GM18951 (cell line): Measurements from ENCODE around the gene TMEM158.

ENCODE experiments used
- POLR2A ChIP-seq: IDR thresholded peaks from 4 replicates; pipeline ENCODE4 v1.6.1; 2011; ENCODE audit warnings: mild to moderate bottlenecking; ENCODE audit not compliant: insufficient read length, insufficient read depth; ENCODE audit errors: extremely low read depth
- in situ Hi-C: fragments of 300-500 bp; cut with MboI; formaldehyde crosslinking; loops from one replicate; pipeline ENCODE4 v1.12.0; 2022; ENCODE audit warnings: low sequenced_read_pairs, mixed read lengths, inconsistent platforms; ENCODE audit not compliant: unreplicated experiment

Gene TMEM158

DNA sequence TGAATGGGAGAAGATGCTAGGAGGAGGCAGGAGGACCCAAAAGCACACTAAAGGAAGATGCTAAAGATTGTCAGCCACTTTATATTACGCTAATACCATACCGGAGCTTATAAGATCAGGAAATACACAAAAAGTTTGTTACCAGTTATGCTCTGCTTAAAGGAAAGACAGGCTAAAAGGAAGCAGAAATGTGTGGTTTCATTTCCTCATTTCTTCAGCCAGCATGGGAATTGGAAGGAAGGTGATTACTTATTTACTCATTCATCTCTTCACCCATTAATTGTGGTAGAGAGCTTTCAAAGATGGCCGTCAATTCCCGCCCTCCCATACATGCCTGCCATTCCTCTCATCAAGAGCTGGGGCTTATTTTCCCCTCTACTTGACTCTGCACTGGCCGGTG, 26.7 kb upstream of the TMEM158 start:
- no peak for TF ChIP-seq POLR2A
- in situ Hi-C loops = no loop called here

DNA sequence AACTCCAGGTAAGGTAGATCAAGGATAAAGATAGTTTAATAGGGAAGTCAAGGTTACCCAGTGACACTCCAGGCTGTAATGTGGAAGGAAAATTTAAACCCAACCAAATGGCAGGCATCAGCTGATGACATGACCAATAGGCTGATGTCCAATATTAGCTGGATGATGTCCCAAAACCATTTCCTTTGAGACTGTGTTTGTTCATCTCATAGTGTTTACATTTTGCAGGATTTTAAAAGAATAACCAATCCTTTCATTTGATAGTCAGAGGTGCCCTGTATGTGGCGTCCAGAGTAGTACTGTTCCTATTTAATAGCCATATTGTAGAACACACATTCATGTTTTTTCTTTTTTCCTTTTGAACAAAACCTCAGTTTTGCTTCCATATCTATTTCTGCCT, 23.3 kb upstream of the TMEM158 start:
- in situ Hi-C loops = no loop called here
- no peak for TF ChIP-seq POLR2A

DNA sequence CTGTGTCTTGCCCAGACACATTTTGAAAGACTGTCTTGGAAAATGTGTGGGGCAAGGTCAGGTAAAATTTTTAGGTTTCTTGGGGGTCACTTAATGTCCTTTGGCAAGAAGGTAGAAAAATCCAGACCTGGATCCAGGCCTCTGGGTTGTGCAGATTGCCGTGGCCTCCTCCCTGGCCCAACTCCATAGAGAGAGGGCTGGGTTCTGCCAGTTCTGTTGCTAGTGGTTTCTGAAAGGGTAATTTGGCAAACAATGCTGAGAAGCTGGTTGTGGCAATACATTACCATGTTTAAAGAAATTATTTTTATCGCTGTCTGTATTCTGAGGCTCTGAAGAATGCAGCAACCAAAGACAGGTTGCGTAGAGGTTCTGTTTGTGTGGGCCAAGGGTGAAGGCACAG, 20.2 kb upstream of the TMEM158 start:
- in situ Hi-C loops = no loop called here
- TF ChIP-seq POLR2A = no peak

DNA sequence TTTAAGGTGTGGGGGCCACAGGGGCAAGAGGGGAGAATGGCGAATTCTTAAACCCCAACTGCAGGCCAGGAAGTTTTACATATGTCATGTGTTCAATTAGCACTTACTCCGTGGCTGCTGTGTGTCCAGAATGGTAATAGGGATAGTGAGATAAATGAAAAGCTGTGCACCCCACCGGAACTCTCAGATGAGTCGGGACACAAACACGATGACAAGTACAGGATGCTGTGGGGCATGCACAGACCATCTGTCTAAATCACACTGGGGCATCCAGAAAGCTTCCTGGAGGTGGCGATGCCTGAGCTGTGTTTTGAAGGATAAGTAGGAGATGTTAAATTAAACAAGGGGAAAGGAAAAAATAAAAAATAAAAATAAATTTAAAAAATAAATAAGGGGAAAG, 18.3 kb upstream of the TMEM158 start:
- TF ChIP-seq POLR2A = no peak
- in situ Hi-C loops = no loop called here

DNA sequence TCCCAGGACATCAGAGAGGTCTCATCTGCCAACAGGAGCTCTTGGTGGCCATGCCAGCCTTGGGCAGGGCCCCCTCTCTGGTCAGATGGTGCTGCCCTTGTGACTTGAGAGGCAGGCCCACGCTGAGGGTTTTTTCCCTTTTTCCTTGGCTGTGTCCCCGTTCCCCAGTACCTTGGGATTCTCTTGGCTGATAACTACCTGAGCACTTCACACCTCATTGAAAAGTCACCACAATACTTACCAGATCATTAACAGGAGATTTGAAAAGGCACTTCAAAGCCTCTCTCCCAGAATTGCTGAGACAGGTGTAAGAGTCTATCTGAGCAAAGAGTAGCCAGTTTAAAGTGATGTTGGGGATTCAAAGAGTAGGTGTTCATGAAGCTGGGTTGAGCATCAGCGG, 15.1 kb upstream of the TMEM158 start:
- no peak for TF ChIP-seq POLR2A
- in situ Hi-C loops = no loop called here

DNA sequence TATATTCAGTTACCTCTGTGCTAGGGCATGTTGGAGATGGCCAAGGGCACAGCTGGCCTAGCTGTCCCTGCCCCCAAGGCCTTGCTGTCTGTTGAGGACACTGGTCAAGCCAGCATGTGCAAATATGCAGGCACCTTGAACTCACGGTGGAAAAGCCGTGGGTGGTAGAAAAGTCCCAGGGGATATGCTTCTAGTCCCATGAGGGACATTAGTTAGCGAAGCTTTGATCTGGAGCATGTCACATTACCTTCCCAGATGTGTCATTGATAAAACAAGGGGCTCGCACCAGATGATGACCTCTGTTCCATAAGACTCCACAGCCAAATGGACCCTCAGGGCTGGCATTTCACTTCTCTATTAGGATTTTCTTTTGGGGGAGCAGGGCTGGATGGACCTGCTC, 14.2 kb upstream of the TMEM158 start:
- in situ Hi-C loops = no loop called here
- TF ChIP-seq POLR2A = no peak

DNA sequence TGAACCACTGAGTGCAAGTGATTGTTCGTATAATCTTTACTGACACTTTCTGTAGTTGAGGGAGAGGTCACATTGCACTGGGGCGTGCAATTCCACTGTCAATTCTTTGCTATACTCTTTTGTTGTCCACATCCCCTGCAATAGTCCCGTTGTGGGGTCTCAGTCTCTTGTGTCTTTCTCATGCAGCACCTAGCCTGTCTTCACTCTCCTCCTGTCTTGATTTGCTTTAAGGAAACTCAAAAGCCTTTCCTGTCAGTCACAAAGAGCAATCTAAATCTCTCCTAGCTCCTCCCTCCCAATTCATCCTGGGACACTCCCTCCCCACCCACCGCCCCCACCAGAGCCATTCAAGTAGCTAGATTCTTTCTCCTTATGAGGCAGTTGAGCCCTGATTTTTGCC, 13.2 kb upstream of the TMEM158 start:
- no peak for TF ChIP-seq POLR2A

DNA sequence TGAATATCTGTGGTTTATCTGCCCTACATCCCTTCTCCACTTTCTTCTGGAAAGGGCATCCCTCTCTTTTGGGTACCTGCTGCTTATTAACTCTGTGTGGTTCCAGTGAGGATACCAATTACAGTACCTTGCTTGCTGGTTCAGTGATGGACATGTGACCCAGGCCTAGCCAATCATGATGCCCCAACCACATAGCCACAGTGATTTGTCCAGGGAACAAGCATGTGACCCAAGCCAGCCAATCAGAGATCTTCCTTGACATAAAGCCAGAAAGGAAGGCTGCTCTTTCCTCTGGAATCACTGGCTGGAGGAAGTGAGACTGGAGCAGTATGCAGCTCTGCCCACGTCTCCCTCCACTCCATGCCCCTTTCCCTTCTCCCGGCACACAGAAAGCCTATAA, 10.9 kb upstream of the TMEM158 start:
- no peak for TF ChIP-seq POLR2A
- in situ Hi-C loops = no loop called here

More for the DNA sequence above, 13.2 kb upstream of the TMEM158 start:
- in situ Hi-C loops = no loop called here

DNA sequence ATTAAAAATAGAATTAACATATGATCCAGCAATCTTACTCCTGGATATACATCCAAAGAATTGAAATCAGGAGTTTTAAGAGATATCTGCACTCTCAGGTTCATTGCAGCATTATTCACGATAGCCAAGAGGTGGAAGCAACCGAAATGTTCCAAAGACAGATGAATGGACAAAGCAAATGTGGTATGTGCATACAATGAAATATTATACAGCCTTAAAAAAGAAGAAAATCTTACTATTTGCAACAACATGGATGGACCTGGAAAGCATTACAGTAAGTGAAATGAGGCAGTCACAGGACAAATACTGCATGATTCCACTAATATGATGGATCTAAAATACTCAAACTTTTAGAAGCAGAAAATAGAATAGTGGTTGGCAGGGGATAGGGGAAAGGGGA, 9.3 kb upstream of the TMEM158 start:
- in situ Hi-C loops = no loop called here

DNA sequence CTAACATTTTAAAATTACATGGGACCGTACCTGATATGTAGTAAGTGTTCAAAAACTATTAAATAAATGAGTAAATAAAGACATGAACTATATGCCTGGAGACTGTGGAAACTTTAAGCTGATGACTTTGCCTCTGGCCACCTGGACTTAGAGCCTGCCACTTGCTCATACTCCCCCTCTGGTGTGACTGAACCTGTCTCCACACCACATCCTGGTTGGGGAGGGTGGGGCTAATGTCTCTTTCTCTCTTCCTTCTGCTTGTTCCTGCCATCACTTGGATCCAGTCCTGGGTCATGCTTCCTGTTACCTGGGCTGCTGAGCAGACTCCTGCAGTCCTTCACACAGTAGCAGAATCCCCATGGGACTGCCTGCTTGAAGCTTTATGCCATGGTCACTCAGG, 8.2 kb upstream of the TMEM158 start:
- in situ Hi-C loops = no loop called here
- no peak for TF ChIP-seq POLR2A

More for the DNA sequence above, 9.3 kb upstream of the TMEM158 start:
- TF ChIP-seq POLR2A = no peak

DNA sequence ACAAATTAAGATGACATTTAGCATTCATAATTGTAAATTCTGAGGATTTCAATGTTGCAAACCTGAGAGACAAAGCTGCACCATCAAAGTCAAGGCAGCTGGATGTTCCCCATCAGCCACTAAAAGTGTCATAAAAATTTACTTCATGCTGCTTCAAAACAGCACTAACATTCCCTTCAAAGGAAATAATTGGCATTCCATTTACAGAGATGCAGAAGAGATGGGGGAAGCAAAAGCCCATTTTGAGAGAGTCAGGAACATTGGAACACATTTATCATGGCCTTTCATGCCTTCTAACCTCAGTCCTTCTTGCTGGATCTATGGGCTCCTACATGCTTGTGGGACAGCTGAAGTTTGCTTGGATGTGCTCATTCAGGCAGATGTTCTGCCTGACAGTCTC, 6.4 kb upstream of the TMEM158 start:
- no peak for TF ChIP-seq POLR2A
- in situ Hi-C loops = no loop called here

DNA sequence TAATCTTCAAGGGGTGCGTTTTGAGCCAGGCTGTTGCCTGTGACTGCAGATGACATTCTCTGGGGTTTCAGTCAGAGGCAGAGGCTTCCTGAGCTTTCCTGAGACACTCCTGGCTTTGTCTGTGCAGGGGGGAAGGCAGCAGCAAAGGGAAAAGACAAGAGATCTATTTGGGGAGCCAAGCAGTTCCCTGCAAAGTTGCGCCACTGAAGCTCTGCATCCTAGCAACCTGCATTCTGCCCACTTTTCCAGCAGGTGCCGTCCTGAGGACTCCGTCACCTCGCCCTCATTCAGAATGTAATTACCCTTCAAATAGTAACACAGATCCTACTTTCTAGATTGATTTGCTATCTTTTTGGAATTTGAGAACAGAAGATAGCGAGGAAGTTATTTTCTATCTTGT, 1.9 kb upstream of the TMEM158 start:
- in situ Hi-C loops = no loop called here
- TF ChIP-seq POLR2A = no peak

DNA sequence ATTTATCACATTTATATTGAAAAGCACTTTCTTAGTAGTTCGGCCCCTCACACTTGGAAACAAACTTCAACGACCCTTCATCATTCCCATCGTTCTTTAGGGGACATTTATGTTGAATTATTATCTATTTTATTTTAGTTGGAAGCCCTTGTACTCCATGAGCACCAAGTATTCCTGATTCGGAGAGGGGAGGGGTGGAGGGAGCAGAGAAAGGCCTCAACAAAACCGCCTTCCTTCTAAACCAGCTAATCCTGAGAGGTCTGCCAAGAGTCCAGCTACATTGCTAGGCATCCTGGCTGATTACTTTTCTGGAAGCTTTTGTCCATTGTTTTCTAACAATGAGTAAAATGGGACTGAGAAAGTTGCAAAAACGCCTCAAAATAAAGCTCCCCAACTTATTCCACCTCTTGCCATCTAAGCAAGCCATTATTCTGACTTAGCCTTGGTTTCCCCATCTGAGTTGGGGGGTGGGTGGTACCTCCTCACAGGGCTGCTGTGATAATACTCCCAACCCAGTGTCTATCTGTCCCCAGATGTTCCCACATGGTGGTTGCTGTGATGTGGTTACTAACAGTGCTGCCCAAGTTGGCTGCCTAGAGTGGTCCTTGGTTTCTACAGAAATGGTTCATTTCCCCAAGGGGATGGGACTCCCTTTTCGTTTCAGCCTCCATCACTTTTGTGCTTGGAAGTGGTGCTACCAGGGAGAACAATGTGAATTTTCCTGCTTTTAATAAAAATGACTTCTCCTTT, 1.2 kb upstream of the TMEM158 start:
- TF ChIP-seq POLR2A = no peak
- in situ Hi-C loops = no loop called here

DNA sequence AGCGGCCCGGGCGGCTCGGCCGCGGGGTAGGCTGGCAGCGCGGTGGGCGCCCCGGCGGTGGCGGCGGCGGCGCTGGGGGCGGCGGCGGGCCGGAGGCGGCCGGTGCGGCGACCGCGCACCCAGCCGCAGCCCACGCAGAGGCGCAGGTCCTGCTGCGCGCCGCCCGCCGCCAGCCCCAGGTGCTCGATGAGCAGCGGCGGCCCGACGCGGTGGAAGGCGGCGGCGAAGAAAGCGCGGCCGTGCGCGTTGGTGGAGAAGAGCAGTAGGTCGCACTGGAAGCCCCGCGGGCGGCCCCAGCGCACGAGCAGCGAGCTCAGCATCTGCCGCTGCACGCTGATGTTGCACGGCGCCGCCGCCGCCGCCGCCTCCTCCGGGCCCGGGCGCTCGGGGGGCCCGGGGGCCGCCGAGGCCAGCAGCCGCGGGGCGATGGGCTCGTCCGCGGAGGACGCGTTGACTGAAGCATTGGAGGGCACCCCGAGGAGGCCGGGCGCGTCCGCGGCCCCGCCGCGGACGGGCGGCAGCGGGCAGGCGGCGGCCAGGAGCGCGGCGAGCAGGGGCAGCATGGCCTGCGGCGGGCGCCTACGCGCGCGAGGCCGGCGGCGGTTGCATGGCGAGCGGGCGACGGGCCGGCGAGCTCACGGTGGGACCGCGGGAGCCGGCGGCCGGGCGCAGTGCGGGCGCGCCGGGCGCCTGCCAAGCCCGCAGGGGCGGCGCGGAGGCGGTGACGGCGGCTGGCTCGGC, 452 bp downstream of the TMEM158 start:
- TF ChIP-seq POLR2A = no peak
- in situ Hi-C loops = no loop called here

DNA sequence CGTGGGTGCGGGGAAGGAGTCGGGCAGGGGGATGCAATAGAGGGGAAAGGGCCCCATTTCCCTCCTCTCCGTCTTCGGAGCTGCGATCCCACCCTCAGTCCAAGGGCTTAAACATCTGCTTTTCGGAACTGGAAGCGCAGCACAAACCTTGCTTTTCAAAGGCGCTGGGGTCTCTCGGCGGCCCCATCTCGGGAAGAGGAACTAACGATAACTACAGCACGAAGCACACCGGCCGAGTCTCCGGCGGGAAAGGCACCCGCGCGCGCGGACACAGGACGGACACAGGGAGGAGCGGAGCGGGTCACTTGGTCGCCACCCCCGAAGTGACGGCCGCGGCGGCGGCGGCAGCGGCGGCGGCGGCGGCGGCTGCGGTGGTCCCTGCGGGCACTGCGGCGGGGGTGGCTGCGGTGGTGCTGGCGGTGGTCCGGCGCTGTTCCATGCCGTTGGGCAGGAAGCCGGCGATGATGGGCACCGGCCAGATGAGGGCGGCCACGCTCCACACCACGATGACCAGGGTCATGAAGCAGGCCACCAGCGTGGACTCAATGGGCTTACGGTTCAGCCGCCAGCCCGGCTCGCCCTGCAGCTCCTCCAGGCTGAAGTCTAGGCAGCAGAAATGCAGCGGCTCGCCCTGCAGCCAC, 1.1 kb downstream of the TMEM158 start:
- in situ Hi-C loops = no loop called here
- no peak for TF ChIP-seq POLR2A
